ENCODE data around the gene HRG. TPM values are rescaled to one million over a fixed set of nuclear protein-coding genes. Genes with fewer than 3 reads are reported as not detected.

Gene HRG
- polyA plus RNA-seq, 3 donors: not detected

DNA sequence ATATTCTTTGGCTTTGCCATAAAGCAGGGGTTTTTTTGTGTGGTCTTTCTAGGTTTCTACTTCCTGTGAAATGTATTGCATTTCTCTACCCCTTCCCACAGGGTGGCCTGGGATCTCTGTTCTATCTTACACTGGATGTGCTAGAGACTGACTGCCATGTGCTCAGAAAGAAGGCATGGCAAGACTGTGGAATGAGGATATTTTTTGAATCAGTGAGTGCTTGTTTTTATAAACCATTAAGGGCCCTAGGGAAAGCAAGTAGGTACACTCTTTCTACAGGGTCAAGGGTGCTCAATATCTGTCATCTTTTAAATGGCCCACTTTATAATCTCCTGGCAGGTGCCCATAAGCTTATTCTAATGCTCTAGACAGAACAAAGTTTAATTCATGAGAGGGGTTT, 24.9 kb upstream of the HRG start:
- no peak overlapping the region for H3K4me2 ChIP-seq (replicated peaks; ENCODE audit: extremely low read depth, low read length, poor library complexity, severe bottlenecking)
- intact Hi-C loops (cut with micrococcal nuclease): no loop called here

DNA sequence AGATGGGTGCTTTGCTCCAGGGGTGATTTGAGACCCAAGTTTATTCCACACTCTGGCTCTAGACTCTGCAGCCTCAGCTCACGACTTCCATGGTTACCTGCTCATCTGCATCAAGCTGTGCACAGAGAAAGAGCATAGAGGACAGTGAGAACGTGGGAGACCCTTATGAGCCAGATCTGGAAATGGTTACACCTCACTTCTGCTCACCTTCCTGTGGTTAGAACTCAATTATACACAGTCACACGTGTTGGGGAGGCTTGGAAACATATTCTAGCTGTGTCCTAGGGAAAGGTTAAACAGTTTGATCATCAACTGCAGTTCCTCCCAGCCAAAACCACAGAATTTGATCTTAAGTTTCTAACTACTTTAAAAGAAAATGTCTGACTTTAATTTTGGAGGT, 23.8 kb upstream of the HRG start:
- H3K27me3 ChIP-seq (ENCODE audit: control insufficient read depth in 2 of 2, insufficient read depth in 2 of 2, low read length in 2 of 2): peaks cover 0 to 2% of the 10 kb centered on the region in 2 donors
- H3K36me3 Mint-ChIP-seq: no peaks in the 10 kb centered on the region

More for the DNA sequence above, 24.9 kb upstream of the HRG start:
- peaks cover 7 to 19% (median 14%) of the 10 kb centered on the region in 3 donors for H3K27me3 Mint-ChIP-seq (ENCODE audit: low read depth in 3 of 3)
- H3K4me3 Mint-ChIP-seq: no peak overlapping the region
- Histone ChIP-seq H3K4me3 (replicated peaks in 1 of 3; ENCODE audit: low read depth in 2 of 3, low read length in 3 of 3) (no peak overlapping the region), H3K36me3 (replicated peaks in 1 of 2; ENCODE audit: control insufficient read depth in 1 of 2, insufficient read depth in 2 of 2, low read length in 2 of 2) (no peaks in the 10 kb centered on the region), H3K79me2 (ENCODE audit: insufficient read depth, low read length) (no peaks in the 10 kb centered on the region), H3K4me1 (ENCODE audit: control insufficient read depth in 1 of 2, insufficient read depth in 2 of 2, low read length in 2 of 2) (no peaks in the 10 kb centered on the region), H4K20me1 (ENCODE audit: insufficient read depth, low read length) (no peaks in the 10 kb centered on the region), H3K27ac (ENCODE audit: low read depth in 1 of 2, low read length in 2 of 2) (no peak overlapping the region), H3K9me3 (replicated peaks in 1 of 2; ENCODE audit: control insufficient read depth in 1 of 2, insufficient read depth in 1 of 2, low read length in 2 of 2) (no peaks in the 10 kb centered on the region), H2AFZ (ENCODE audit: insufficient read depth, low read depth, low read length, poor library complexity, severe bottlenecking) (no peak overlapping the region), H3K9ac (ENCODE audit: insufficient read depth, low read length, poor library complexity, severe bottlenecking) (no peak overlapping the region), H3K27me3 (ENCODE audit: control insufficient read depth in 2 of 2, insufficient read depth in 2 of 2, low read length in 2 of 2) (peaks cover 0 to 2% of the 10 kb centered on the region in 2 donors)
- DNase-seq: no peak
- no peak overlapping the region for H3K27ac Mint-ChIP-seq
- no peaks in the 10 kb centered on the region for H3K36me3 Mint-ChIP-seq
- peaks cover 0 to 6% (median 2%) of the 10 kb centered on the region in 7 donors for H3K9me3 Mint-ChIP-seq
- no peaks in the 10 kb centered on the region for H3K4me1 Mint-ChIP-seq
- TF ChIP-seq, protein P1, sequence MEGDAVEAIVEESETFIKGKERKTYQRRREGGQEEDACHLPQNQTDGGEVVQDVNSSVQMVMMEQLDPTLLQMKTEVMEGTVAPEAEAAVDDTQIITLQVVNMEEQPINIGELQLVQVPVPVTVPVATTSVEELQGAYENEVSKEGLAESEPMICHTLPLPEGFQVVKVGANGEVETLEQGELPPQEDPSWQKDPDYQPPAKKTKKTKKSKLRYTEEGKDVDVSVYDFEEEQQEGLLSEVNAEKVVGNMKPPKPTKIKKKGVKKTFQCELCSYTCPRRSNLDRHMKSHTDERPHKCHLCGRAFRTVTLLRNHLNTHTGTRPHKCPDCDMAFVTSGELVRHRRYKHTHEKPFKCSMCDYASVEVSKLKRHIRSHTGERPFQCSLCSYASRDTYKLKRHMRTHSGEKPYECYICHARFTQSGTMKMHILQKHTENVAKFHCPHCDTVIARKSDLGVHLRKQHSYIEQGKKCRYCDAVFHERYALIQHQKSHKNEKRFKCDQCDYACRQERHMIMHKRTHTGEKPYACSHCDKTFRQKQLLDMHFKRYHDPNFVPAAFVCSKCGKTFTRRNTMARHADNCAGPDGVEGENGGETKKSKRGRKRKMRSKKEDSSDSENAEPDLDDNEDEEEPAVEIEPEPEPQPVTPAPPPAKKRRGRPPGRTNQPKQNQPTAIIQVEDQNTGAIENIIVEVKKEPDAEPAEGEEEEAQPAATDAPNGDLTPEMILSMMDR (IDR thresholded peaks at IDR 0.05): no peak

More for the DNA sequence above, 23.8 kb upstream of the HRG start:
- H3K4me3 ChIP-seq (replicated peaks in 1 of 3; ENCODE audit: low read depth in 2 of 3, low read length in 3 of 3): no peak overlapping the region
- Mint-ChIP-seq H3K27ac (no peak overlapping the region), H3K9me3 (peaks cover 0 to 6% (median 2%) of the 10 kb centered on the region in 7 donors), H3K27me3 (ENCODE audit: low read depth in 3 of 3) (peaks cover 3 to 17% (median 14%) of the 10 kb centered on the region in 3 donors), H3K4me1 (no peaks in the 10 kb centered on the region), H3K4me3 (no peak overlapping the region)
- TF ChIP-seq, protein P1 (IDR thresholded peaks at IDR 0.05): no peak
- no CpG with 5 or more reads among the region's 3 CpGs for WGBS (ENCODE audit: insufficient coverage)
- no peaks in the 10 kb centered on the region for H3K36me3 ChIP-seq (replicated peaks in 1 of 2; ENCODE audit: control insufficient read depth in 1 of 2, insufficient read depth in 2 of 2, low read length in 2 of 2)
- no peak for DNase-seq
- no peaks in the 10 kb centered on the region for H4K20me1 ChIP-seq (ENCODE audit: insufficient read depth, low read length)
- H3K4me2 ChIP-seq (replicated peaks; ENCODE audit: extremely low read depth, low read length, poor library complexity, severe bottlenecking): no peak overlapping the region
- no peaks in the 10 kb centered on the region for H3K4me1 ChIP-seq (ENCODE audit: control insufficient read depth in 1 of 2, insufficient read depth in 2 of 2, low read length in 2 of 2)
- H3K27ac ChIP-seq (ENCODE audit: low read depth in 1 of 2, low read length in 2 of 2): no peak overlapping the region
- no peak overlapping the region for H2AFZ ChIP-seq (ENCODE audit: insufficient read depth, low read depth, low read length, poor library complexity, severe bottlenecking)
- no peaks in the 10 kb centered on the region for H3K9me3 ChIP-seq (replicated peaks in 1 of 2; ENCODE audit: control insufficient read depth in 1 of 2, insufficient read depth in 1 of 2, low read length in 2 of 2)
- no peaks in the 10 kb centered on the region for H3K79me2 ChIP-seq (ENCODE audit: insufficient read depth, low read length)
- H3K9ac ChIP-seq (ENCODE audit: insufficient read depth, low read length, poor library complexity, severe bottlenecking): no peak overlapping the region
- intact Hi-C loops (cut with micrococcal nuclease): no loop called here
